HG03439 (cell line): ENCODE measurements around the gene KCNQ1OT1.

ENCODE experiments used
- ATAC-seq: cut with Tn5 transposase; IDR thresholded peaks from one replicate; pipeline ENCODE4 v1.9.1; 2021; ENCODE audit warnings: mild to moderate bottlenecking, moderate library complexity; ENCODE audit not compliant: unreplicated experiment

The KCNQ1OT1 gene

GRCh38 chr11:2737866-2738265, 38.1 kb upstream of the KCNQ1OT1 start:
- no peak for ATAC-seq

DNA sequence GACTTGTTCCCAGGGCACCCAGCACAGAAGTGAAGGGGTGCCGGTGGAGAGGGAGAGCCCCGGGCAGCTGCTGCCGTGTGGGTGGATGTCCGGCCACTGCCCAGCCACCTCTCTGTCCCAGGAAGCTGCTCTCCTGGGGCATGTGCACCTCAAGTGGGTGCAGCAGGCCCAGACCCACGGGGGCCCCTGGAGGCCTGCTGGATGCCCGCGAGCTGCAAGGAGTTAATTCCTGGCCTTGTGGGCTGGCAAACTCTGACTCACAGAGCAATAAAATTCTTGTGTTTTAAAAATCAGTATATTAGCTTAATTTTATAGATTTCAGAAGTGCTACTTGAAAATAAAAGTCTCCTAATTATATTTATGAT, 37.4 kb upstream of the KCNQ1OT1 start:
- no peak for ATAC-seq

GRCh38 chr11:2736577-2737225, 36.9 kb upstream of the KCNQ1OT1 start:
- no peak for ATAC-seq

DNA sequence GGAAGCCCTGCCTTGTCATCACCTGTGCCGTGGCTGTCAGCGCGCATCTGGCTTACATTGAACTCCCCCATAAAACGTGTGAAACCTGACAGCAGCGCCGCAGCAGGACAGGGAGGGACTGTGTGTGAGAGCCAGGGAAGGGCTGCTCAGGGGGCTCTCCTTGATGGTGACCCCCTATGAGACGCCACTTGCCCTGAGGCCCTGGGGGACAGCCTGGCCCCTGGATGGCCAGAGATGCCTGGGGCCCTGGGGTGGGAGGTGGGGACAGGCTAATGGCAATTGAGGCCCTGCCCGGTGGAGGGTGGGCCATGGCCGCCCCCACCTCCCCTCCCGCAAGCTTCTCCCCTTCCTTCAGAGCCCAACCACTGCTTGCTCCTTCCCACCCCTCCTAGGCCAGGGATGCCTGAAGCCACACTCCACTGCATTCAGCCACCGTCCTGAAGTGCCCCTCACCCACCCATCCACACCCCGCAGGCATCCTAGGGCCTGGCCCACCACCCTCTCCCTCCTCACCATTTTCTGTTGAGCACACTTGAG, 35.3 kb upstream of the KCNQ1OT1 start:
- no peak for ATAC-seq

DNA sequence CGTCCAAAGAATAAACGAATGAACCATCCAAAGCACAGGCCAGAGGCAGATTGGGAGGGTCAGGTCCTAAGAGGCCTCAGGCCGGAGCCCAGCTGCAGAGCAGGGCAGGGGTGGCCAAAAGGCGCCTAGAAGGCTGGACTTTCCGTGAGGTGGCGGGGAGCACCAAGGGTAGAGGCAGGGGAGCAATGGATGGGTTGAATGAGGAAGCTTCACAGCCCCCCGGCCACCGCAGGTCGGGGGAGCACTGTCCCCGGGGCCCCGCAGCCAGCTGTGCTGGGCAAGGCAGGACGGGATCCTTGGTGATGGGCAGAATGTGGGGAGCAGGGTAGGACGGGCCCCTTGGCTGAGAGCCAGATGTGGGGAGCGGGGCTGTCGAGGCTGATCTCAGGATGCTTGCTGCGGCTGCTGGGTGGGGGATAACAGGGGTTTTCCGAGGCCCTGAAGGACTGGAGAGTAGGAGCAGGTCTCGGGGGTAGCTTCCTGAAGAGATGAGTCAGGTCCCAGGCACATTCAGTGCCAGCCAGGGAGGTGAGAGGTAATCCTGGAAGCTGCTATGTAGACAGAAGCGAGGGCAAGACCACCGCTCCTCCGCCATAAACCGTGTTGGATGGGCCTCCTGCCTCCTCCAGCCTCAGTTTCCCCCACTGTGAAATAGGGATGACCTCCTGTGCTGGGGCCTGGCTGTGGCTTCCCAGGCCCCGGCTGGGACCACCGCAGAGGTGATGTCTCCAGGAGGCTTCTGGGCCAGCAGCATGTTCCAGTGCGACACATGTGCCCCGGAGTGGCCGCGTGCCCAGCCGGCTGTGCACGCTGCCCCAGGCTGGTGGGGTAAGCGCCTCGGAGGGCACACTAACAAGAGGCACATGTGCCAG, 34.6 kb upstream of the KCNQ1OT1 start:
- no peak for ATAC-seq

DNA sequence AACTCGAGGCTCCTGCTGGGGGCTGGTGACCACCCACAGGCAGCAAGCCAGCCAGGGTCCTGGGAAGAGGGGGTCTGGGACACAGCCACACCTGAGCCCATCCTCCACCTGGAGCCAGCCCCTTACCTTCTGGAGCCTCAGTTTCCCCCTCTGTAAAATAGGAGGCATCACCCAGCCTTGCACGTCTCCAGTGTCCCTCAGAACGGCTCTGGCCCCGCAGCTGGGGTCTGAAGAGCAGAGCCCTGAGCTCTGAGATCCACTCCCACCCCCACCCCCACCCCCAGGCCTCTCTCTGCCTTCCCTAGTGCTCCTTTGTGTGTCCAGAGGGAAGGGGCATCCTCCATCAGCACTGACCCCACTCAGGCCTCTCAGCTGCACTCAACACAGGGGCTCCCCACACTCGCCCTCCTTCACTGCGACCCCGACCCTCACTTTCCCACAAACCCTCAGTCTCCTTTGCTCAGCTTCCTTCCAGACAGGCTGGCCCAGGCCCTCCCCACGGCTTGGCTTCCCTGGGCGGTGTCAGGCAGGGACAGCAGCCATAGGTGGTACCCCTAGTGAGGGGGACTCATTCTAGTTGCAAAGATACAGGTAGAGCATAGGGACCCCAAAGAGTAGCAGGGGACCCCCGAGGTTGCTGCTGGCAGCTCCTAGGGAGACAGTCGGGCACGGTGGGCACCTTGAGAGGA, 33.3 kb upstream of the KCNQ1OT1 start:
- ATAC-seq, result no peak

GRCh38 chr11:2732261-2732939, 32.6 kb upstream of the KCNQ1OT1 start:
- no peak for ATAC-seq

DNA sequence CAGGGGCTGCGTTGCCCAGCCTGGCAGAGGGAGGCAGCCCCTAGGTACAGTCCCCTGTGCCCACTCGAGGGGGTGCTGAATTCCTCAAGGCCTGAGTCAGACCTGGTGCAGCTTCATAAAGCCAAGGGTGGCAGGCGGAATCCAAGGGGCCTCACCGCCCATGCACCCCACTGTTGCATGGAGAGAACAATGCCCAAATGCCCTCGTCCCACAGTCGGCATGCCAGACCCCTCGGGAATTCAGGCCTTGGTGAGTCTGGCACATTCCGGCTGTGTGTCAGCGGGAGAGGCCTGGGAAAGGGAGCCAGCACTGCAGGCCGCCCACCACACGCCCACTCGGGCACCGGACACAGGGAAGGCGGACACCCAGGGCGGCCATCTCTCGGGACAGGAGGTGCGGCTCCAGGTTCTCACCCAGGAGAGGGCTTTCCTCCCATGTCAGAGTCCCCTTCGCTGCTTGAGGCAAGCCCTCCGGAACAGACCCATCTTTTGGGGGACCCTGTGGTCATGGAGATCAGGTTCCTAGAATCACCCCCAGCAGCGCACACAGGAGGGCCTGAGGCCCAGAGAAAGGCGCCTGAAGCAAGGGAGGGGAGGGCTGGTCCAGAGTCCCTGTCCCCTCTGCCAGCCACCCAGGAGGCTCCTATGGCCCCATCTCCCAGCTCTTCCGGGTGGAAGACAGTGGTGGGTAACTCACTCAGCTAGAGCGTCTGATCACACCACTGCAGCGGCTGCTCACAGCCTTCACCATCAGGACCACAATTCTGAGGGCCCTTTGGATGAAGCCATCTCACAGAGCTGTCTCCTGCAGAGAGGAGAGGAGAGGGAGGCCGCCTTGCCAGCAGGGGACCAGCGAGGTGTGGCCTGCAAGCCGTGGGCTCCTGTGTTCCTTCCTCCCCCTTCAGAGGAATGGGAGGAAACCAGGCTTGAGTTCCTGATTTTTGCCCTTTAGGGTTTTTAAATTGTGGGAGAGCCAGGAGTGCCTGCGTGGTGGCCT, 31.6 kb upstream of the KCNQ1OT1 start:
- ATAC-seq, result no peak

DNA sequence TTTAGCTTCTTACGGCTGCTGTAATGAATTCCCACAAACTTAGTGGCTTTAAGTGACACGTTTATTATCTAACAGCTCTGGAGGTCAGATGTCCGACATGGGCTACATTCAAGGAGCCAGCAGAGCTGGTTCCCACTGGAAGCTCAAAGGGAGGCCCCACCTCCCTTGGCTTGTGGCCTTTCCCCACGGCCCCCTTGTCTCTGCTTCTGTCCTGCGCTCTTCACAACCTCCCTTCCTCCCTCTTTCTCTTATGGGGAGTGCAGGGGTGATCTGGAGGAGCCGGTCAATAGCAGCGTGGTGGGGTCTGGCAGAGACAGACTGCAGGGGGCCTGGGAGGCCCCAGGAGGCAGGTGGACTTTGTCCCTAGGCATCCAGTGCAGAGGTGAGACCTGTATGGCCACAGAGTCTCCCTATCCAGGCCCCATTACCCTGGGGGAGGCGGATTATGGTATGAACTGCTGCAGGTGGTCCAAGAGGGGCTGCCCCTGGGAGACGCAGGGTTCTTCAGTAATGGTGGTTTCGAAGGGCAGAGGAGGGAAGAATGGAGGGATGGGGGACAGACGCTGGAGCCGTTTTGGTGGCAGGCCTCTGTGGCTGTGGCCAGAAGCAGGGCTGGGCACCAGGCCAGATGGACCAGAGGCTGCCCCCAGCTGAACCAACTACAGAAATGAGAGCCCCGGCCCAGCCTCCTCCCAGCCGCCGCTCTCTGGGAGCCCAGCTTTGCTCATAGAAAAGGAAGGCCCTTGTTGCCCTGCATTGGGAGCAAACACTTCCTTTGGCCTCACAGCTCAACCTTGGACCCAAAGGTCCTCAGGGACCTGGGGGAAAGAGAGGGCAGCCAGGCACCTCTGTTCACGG, 30.7 kb upstream of the KCNQ1OT1 start:
- ATAC-seq, result no peak

DNA sequence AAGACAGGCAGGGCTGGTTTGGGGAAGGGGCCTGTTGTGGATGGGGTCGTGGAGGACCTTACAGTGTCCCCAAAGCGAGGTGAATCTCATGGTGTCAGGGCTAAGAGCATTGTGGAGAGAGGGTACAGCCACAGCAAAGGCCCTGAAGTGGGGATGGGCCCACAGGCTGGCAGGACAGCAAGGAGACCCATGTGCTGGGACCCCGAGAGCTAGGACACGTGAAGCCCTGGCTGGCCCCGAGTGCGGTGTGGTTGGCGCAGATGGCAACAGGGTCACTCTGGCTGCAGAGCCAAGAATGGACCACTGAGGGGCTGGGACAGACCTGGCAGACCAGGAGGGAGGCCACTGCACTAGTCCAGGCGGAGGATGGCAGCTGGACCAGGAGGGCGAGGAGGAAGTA, 30.0 kb upstream of the KCNQ1OT1 start:
- ATAC-seq, result no peak

DNA sequence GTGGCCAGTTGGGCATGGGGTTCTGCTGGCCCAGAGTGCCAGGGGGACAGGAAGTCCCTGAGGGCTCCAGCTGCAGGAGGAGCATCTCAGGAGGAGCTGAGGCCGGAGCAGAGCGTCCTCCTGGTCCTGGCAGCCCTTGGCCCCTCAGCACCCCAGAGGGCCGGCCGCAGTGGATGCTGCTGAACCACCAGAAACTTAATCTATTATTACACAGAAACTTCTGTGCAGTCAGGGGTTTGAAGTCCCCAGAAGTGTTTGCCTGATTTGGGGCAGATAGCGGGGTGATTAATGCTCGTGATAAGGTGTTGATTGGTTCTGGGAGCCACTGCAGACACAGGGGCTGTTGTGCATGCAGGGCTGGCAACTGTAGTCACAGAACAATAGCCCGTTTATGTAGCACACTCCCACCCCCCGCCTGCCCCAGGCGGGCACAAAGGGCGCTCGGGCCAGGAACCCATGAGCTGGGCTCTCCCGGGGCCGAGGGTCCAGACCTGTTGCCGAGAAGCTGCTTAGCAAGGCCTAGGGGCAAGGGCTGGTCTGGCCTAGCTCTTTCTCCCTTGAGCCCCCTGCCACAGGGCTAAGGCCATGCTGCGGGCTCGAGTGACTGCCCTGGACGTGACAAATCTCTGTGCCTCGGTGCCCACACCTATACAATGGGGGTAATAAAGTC, 29.0 kb upstream of the KCNQ1OT1 start:
- ATAC-seq, result no peak

DNA sequence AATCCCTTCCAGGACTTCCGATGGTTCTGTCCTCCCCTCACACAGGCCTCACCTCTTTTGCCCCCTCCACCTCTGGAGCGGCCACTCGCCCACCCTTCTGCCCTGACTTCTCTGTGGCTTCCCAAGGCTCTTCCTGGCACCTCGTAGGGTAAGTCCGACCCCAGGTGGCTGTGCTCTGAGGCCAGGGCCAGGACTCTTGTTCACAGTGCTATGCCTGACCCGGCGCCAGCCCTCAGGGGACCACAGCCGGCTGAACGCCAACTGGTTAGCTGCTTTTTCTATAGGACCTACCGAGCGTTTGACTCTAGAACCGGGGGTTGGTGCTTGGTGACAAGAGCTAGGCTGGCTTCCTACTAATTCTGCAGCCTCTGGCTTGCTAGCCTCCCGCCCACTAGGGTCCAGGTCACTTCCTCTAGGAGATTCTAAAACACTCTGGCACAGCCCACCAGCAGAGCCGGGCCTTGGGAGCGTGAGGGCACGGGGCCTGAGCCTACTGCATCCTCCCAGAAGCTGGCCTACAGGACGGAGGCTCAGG, 28.4 kb upstream of the KCNQ1OT1 start:
- no peak for ATAC-seq

DNA sequence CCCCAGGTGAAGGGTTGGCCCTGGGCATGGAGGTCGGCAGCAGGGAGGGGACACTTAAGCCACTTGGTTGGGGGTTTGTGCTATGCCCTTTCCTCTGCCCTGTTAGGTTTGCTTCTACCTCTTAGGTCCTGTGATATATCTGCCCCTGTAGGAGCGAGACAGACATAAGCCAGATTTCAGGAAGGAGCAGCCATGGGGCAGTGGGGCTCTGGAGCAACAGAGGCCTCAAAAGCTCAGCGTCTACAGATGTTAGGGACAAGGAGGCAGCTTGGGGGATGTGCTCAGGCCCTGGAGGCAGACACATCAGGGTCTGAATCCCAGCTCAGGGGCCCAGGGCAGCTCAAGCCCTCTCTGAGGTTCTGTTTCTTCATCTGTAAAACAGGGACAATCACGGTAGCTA, 27.2 kb upstream of the KCNQ1OT1 start:
- ATAC-seq, result no peak

- ATAC-seq, result no peak
Observed at GRCh38 chr11:2725368-2726300, 25.8 kb upstream of the KCNQ1OT1 start.

- ATAC-seq, result no peak
Observed at GRCh38 chr11:2724653-2725367, 25.0 kb upstream of the KCNQ1OT1 start.

DNA sequence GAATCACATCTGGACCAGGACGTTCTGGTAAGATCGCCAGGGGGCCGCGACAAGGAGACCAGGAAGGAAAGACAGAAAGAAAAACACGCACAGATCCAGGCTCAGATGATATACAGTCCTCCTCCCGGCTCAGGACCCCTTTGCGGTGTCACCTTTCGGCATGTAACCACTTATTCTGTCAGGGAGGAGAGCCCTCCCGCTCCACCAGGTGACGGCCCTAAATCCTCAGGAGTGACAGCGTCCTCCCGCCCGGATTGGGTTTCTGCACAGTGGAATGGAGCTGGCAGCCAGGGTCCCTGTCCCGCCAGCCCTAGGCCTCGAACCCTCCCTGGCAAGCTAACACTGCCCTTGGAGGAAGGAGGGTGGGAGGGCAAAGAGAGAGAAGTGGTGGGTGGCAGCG, 24.3 kb upstream of the KCNQ1OT1 start:
- ATAC-seq, result no peak
